Spleen (tissue), 11 donors: Measurements from ENCODE around the gene TSPAN17. TPM values are rescaled to one million over a fixed set of nuclear protein-coding genes. Genes with fewer than 3 reads are reported as not detected.

Experiments
- DNase-seq: peaks from one replicate; pipeline ENCODE4 v3.0.0-alpha.2; 2020
- H3K27ac ChIP-seq, 8 donors: fragments of 200-600 bp; sonication (generic) in 7 of 8; 1 replicate in 4 of 8; 2 replicates in 4 of 8; pipeline versions ENCODE4 v1.5.0 to v1.8.0; 2016 to 2021; ENCODE audit warnings: inconsistent platforms in 4 of 8, mild to moderate bottlenecking in 4 of 8, moderate library complexity in 1 of 8
- H3K27me3 ChIP-seq, 7 donors: fragments of 200-600 bp; sonication (generic) in 6 of 7; replicated peaks in 1 of 7; 1 replicate in 4 of 7; 2 replicates in 3 of 7; pipeline versions ENCODE4 v1.5.0 to v1.8.0; 2016 to 2021; ENCODE audit warnings: inconsistent platforms in 3 of 7, mild to moderate bottlenecking in 1 of 7
- H3K36me3 ChIP-seq, 6 donors: fragments of 200-600 bp; sonication (generic) in 5 of 6; 1 replicate in 4 of 6; 2 replicates in 2 of 6; pipeline versions ENCODE4 v1.5.0 to v1.8.0; 2016 to 2021; ENCODE audit warnings: inconsistent platforms in 2 of 6
- H3K4me1 ChIP-seq, 6 donors: fragments of 200-600 bp; sonication (generic) in 5 of 6; 1 replicate in 3 of 6; 2 replicates in 3 of 6; pipeline versions ENCODE4 v1.5.0 to v1.8.0; 2016 to 2021; ENCODE audit warnings: inconsistent platforms in 3 of 6
- H3K4me3 ChIP-seq, 8 donors: fragments of 200-600 bp; sonication (generic) in 7 of 8; 1 replicate in 4 of 8; 2 replicates in 4 of 8; pipeline versions ENCODE4 v1.5.0 to v1.8.0; 2016 to 2021; ENCODE audit warnings: inconsistent platforms in 4 of 8, mild to moderate bottlenecking in 4 of 8, moderate library complexity in 2 of 8
- H3K9me3 ChIP-seq, 8 donors: fragments of 200-600 bp; sonication (generic) in 7 of 8; 1 replicate in 4 of 8; 2 replicates in 4 of 8; pipeline versions ENCODE4 v1.5.0 to v1.8.0; 2016 to 2021; ENCODE audit warnings: inconsistent platforms in 4 of 8
- POLR2A ChIP-seq, 3 donors: fragments of 450-650 bp; IDR thresholded peaks; one replicate each; pipeline ENCODE4 v1.5.1; 2017; ENCODE audit warnings: antibody characterized with exemption in 3 of 3, mild to moderate bottlenecking in 1 of 3
- POLR2AphosphoS5 ChIP-seq, 3 donors: sonication (generic); formaldehyde crosslinking; IDR thresholded peaks; one replicate each; pipeline ENCODE4 v1.5.1; 2017; ENCODE audit warnings: antibody characterized with exemption in 3 of 3
- WGBS, 5 donors: extraction: QIAGEN DNeasy Blood & Tissue Kit in 3 of 5; methylation state at CpG; one replicate each; pipeline versions ENCODE4 v1.1.5 to v1.1.7; 2013 to 2018; 5-methylcytosine and 5-hydroxymethylcytosine counted together
- intact Hi-C: fragments of 100-400 bp; cut with DNase I; formaldehyde crosslinking; loops from one replicate; pipeline ENCODE4 v1.15.0; 2023; ENCODE audit warnings: low total_unique reads
- polyA plus RNA-seq, 3 donors: library from polyadenylated mRNA; stranded (reverse); fragments of 200-250 nt; gene quantifications; one replicate each; pipeline ENCODE4 v1.2.1, GENCODE V29; 2013
- total RNA-seq, 7 donors: library from RNA; depleted of rRNA in 3 of 7; stranded (reverse); fragments of >200 nt in 3 of 7; fragmentation: NEBNext Ultra II Directional in 4 of 7; extraction: Animal tissue kit (Norgen Biotek cat#: 25700) in 4 of 7; gene quantifications; one replicate each; pipeline versions ENCODE4 v1.1.0 to v1.2.1, GENCODE V29; 2016 to 2021
- TF ChIP-seq, protein P1 (sequence below), 11 experiments: fragments of 200-600 bp in 7 of 11; fragments of 450-650 bp in 4 of 11; sonication (generic) in 4 of 11; IDR thresholded peaks in 8 of 11; conservative IDR thresholded peaks in 3 of 11; 1 replicate in 7 of 11; 2 replicates in 4 of 11; pipeline versions ENCODE4 v1.4.0 to v1.8.0; 2016 to 2021; ENCODE audit warnings: antibody characterized with exemption in 11 of 11, inconsistent platforms in 4 of 11, mild to moderate bottlenecking in 1 of 11
- donor health status: healthy with polysubstance abuse.
- donor health status: DM: no; HTN: no; CAD: no; lungs with moderate emphysema.
- donor health status: DM: no; HTN: no; CAD: no.
- donor health status: Bipolar disorder and iron deficiency.
- donor health status: healthy.
- donor health status: DM: no; HTN: no; CAD: no.
- donor health status: DM: yes; HTN: yes; CAD: no.

The TSPAN17 gene
- total and polyA plus RNA-seq, 10 donors = 15.3 to 36.4 (median 23.4) TPM

DNA sequence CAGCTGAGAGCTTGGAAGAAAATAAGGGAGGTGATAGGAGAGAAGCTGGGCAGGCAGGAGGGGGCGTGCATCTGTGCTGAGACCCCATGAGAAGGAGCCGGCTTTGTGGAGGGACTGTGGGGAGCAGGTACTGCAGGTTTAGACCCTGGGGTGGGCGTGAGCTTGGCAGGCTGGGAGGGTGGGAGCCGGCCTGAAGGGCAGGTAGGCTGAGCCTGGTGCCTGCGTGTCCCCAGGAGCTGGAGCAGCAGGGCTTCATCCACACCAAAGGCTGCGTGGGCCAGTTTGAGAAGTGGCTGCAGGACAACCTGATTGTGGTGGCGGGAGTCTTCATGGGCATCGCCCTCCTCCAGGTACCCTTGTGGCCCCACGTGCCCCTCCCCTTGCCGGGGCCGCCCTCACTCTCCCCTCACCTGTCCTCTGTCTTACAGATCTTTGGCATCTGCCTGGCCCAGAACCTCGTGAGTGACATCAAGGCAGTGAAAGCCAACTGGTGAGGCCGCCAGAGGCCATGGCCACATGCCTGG lies 9.2 kb downstream of the TSPAN17 start:
- DNase-seq = peak; percentile 75
- WGBS, 5 donors = 91 to 93% (median 93%) methylated on average over 11 to 13 of the region's 13 CpGs
- TF ChIP-seq POLR2AphosphoS5 (IDR thresholded peaks at IDR 0.05) = no peak
- no peak for TF ChIP-seq POLR2A (IDR thresholded peaks at IDR 0.05)
- TF ChIP-seq, protein P1, sequence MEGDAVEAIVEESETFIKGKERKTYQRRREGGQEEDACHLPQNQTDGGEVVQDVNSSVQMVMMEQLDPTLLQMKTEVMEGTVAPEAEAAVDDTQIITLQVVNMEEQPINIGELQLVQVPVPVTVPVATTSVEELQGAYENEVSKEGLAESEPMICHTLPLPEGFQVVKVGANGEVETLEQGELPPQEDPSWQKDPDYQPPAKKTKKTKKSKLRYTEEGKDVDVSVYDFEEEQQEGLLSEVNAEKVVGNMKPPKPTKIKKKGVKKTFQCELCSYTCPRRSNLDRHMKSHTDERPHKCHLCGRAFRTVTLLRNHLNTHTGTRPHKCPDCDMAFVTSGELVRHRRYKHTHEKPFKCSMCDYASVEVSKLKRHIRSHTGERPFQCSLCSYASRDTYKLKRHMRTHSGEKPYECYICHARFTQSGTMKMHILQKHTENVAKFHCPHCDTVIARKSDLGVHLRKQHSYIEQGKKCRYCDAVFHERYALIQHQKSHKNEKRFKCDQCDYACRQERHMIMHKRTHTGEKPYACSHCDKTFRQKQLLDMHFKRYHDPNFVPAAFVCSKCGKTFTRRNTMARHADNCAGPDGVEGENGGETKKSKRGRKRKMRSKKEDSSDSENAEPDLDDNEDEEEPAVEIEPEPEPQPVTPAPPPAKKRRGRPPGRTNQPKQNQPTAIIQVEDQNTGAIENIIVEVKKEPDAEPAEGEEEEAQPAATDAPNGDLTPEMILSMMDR (IDR thresholded peaks at IDR 0.05 in 8 of 11, conservative IDR thresholded peaks at IDR 0.05 in 3 of 11) = no peak
- Histone ChIP-seq H3K4me3 (no peak overlapping the region), H3K27me3 (no peaks in the 10 kb centered on the region), H3K36me3 (peaks cover 0 to 57% (median 28%) of the 10 kb centered on the region in 6 donors), H3K4me1 (peaks cover 12 to 67% (median 50%) of the 10 kb centered on the region in 6 donors), H3K27ac (no peak overlapping the region), H3K9me3 (no peaks in the 10 kb centered on the region)
- intact Hi-C loops = no loop called here

DNA sequence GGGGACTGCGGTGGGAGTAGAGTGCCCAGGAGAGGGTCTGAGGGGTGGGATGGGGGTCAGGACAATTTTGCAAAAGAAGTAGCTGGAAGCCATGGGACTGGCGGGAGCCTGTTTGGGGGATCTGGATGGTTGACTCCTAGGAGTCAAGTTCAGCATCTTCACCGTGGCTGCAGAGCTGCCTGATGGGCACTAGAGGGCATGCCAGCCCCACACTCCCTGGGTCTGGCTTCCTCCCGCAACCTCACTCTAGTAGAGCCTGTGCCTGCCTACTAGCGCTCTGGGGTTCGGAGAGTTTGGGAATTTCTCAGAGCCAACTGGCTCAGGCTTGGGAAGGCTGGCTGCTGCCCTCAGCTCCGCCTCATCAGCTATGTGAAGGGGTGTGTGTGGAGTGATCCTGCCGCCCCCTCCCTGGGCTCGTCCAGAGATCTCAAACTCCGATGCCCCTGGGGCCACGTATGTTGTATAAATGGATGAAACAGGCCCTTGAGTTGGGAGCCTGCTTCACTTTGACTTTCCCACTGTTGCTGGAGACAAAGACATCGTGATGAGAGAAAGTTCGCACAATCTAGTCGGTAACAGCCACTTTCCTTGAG lies 10.8 kb downstream of the TSPAN17 start:
- H3K27me3 ChIP-seq = peaks cover 0 to 9% (median 6%) of the 10 kb centered on the region in 7 donors
- peaks cover 0 to 47% (median 26%) of the 10 kb centered on the region in 6 donors for H3K36me3 ChIP-seq
- 46 to 69% (median 50%) methylated on average over 12 to 14 of the region's 14 CpGs for WGBS, 5 donors
- peak in 2 of 3 donors; percentile 46 to 49 for TF ChIP-seq POLR2AphosphoS5 (IDR thresholded peaks at IDR 0.05)
- TF ChIP-seq, protein P1 (IDR thresholded peaks at IDR 0.05 in 8 of 11, conservative IDR thresholded peaks at IDR 0.05 in 3 of 11) = peak; percentile 52 to 92 (median 80)
- TF ChIP-seq POLR2A (IDR thresholded peaks at IDR 0.05) = no peak
- no peaks in the 10 kb centered on the region for H3K9me3 ChIP-seq
- H3K4me3 ChIP-seq = peak overlapping the region in 2 of 8 donors; percentile 18 to 57
- H3K4me1 ChIP-seq = peaks cover 12 to 51% (median 39%) of the 10 kb centered on the region in 6 donors
- intact Hi-C loops = no loop called here
- H3K27ac ChIP-seq = peak overlapping the region in 5 of 8 donors; percentile 29 to 81 (median 59)
- peak; percentile 92 for DNase-seq

DNA sequence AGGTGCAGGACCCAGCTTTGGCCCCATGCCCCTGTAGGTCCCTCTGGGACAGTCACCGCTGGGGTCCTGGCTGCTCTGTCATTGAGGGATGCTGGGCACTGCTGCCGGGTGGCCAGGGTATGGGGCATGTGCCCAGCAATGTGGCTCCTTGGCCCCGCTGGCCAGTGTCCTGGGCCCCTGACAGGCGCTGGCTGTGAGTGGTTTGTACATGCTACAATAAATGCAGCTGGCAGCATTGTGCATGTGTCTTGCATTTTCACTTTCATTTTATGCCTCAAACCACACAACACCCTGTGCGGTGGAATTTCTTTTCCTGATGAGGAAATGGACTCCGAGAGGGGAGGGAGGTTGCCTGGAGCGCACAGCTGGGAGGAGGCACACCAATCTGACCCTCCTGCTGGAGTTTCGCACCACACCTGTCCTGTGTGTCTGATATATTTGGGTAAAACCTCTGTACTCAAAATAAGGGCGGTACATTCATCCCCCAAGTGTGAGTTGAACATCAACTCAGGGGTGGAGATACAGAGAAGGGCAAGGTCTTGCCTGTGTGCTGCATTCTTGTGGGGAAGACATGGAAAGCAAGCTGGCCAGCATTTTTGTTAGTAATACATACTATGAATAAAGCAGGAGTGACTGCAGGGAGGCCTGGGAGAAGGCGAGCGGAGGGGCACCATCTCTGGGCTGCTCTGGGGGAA lies 11.7 kb downstream of the TSPAN17 start:
- TF ChIP-seq POLR2AphosphoS5 (IDR thresholded peaks at IDR 0.05) (peak; percentile 23 to 32 (median 27)), POLR2A (IDR thresholded peaks at IDR 0.05) (no peak)
- TF ChIP-seq, protein P1 (IDR thresholded peaks at IDR 0.05 in 8 of 11, conservative IDR thresholded peaks at IDR 0.05 in 3 of 11) = peak in 1 of 11 experiments; percentile 6
- Histone ChIP-seq H3K36me3 (peaks cover 0 to 38% (median 23%) of the 10 kb centered on the region in 6 donors), H3K4me1 (peaks cover 12 to 42% (median 32%) of the 10 kb centered on the region in 6 donors), H3K4me3 (peak overlapping the region in 6 of 8 donors; percentile 7 to 57 (median 16)), H3K27ac (peak overlapping the region in 7 of 8 donors; percentile 49 to 81 (median 59)), H3K9me3 (no peaks in the 10 kb centered on the region), H3K27me3 (peaks cover 0 to 18% (median 6%) of the 10 kb centered on the region in 7 donors)
- 21 to 36% (median 26%) methylated on average over 10 to 11 of the region's 11 CpGs for WGBS, 5 donors
- peak; percentile 82 for DNase-seq
- intact Hi-C loops = no loop called here

DNA sequence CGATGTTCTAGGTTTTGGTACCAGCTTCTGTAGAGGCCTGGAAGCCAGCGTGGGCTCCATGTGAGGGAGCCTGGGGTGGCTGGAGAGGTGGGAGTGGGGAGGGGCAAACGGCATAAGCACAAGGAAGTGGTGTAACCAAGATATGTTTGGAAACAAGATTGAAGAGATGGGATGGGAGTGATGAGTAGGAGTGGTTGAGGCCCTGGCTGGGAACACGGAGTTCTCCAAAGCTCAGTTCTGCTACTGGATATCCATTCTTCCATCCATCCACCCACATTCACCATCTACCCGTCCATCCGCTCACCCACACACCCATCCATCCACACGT lies 12.2 kb downstream of the TSPAN17 start:
- H3K27ac ChIP-seq = peak overlapping the region in 5 of 8 donors; percentile 49 to 81 (median 59)
- intact Hi-C loops = no loop called here

More for the DNA sequence above, 12.2 kb downstream of the TSPAN17 start:
- TF ChIP-seq, protein P1 (IDR thresholded peaks at IDR 0.05 in 8 of 11, conservative IDR thresholded peaks at IDR 0.05 in 3 of 11) = no peak
- WGBS, 5 donors = 69 to 80% (median 75%) methylated on average over 7 of the region's 7 CpGs
- H3K27me3 ChIP-seq = peaks cover 0 to 23% (median 8%) of the 10 kb centered on the region in 7 donors
- peaks cover 0 to 33% (median 21%) of the 10 kb centered on the region in 6 donors for H3K36me3 ChIP-seq
- no peak overlapping the region for H3K4me3 ChIP-seq
- no peak for DNase-seq
- H3K9me3 ChIP-seq = no peaks in the 10 kb centered on the region
- H3K4me1 ChIP-seq = peaks cover 12 to 38% (median 32%) of the 10 kb centered on the region in 6 donors
